DND-41 (cell line): ENCODE measurements around the gene FOSB.

Experiments
- ATAC-seq: fragments of 200-7000 bp; cut with Tn5 transposase; 3 replicates; pipeline ENCODE4 v1.9.1; 2021; ENCODE audit warnings: low read depth; ENCODE audit not compliant: insufficient read depth
- DNase-seq: peaks from one replicate; pipeline ENCODE4 v3.0.0-alpha.2; 2020
- H2AFZ ChIP-seq: 2 replicates; pipeline ENCODE4 v1.6.0; 2012; ENCODE audit warnings: low read depth, low read length
- H3K27ac ChIP-seq: 2 replicates; pipeline ENCODE4 v1.5.1; 2012; ENCODE audit warnings: low read length, inconsistent platforms
- H3K27me3 ChIP-seq: fragments of 200-600 bp; sonication (generic); 2 replicates; pipeline ENCODE4 v1.6.0; 2012; ENCODE audit warnings: low read length, mild to moderate bottlenecking, inconsistent platforms; ENCODE audit not compliant: insufficient read depth, poor library complexity
- H3K36me3 ChIP-seq: 2 replicates; pipeline ENCODE4 v1.5.1; 2012; ENCODE audit warnings: low read length, inconsistent platforms; ENCODE audit not compliant: insufficient read depth
- H3K4me1 ChIP-seq: 2 replicates; pipeline ENCODE4 v1.5.1; 2012; ENCODE audit warnings: mild to moderate bottlenecking, low read length; ENCODE audit not compliant: insufficient read depth
- H3K4me2 ChIP-seq: 2 replicates; pipeline ENCODE4 v1.6.0; 2012; ENCODE audit warnings: mild to moderate bottlenecking, moderate library complexity, low read length, inconsistent platforms; ENCODE audit not compliant: insufficient read depth
- H3K4me3 ChIP-seq, 2 experiments: fragments of 200-600 bp in 1 of 2; shearing (Covaris generic) in 1 of 2; 2 replicates each; pipeline ENCODE4 v1.5.1; 2012 to 2016; ENCODE audit warnings: inconsistent platforms in 2 of 2, low read length in 2 of 2, mild to moderate bottlenecking in 2 of 2, low read depth in 1 of 2, moderate library complexity in 1 of 2
- H3K79me2 ChIP-seq: 2 replicates; pipeline ENCODE4 v1.6.0; 2012; ENCODE audit warnings: low read length, inconsistent platforms; ENCODE audit not compliant: insufficient read depth
- H3K9ac ChIP-seq: 2 replicates; pipeline ENCODE4 v1.6.0; 2012; ENCODE audit warnings: low read depth, mild to moderate bottlenecking, inconsistent platforms, low read length, moderate library complexity
- H3K9me3 ChIP-seq: 2 replicates; pipeline ENCODE4 v1.5.1; 2012; ENCODE audit warnings: low read length, moderate library complexity, mild to moderate bottlenecking, inconsistent platforms; ENCODE audit not compliant: insufficient read depth, severe bottlenecking
- H4K20me1 ChIP-seq: 2 replicates; pipeline ENCODE4 v1.6.0; 2012; ENCODE audit warnings: low read length; ENCODE audit not compliant: insufficient read depth
- EZH2 ChIP-seq: IDR thresholded peaks from 3 replicates; pipeline ENCODE4 v1.6.1; 2012; ENCODE audit warnings: borderline replicate concordance, low read depth, mild to moderate bottlenecking, moderate library complexity, low read length, inconsistent platforms; ENCODE audit not compliant: severe bottlenecking
- TF ChIP-seq, protein P1 (sequence below): IDR thresholded peaks from 2 replicates; pipeline ENCODE4 v1.5.1; 2012; ENCODE audit warnings: borderline replicate concordance, low read length, moderate library complexity, mild to moderate bottlenecking; ENCODE audit not compliant: poor library complexity, severe bottlenecking; ENCODE audit errors: extremely low read depth

The FOSB gene

DNA sequence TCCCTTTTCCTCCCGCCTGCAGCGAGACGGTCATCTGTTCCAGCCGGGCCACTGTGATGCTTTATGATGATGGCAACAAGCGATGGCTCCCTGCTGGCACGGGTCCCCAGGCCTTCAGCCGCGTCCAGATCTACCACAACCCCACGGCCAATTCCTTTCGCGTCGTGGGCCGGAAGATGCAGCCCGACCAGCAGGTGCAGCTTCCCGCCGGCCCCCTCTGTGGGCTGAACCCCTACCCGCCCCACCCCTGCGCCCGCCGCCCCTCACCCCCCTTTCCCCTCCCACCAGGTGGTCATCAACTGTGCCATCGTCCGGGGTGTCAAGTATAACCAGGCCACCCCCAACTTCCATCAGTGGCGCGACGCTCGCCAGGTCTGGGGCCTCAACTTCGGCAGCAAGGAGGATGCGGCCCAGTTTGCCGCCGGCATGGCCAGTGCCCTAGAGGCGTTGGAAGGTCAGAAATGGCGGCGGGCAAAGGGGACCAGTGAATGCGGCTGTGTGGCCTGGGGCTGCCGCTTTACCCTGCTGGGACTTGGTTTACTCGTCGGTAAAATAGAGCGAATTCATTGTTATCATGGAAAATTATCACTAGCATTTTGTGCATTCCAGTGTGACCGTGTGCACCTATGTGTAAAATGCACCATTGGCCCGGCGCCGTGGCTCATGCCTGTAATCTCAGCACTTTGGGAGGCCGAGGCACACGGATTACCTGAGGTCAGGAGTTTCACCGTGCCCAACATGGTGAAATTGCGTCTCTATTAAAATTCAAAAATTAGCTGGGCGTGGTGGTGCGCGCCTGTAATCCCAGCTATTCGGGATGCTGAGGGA, 50.1 kb downstream of the FOSB start:
- Histone ChIP-seq H3K36me3 (peaks cover 17% of the 10 kb centered on the region), H3K9me3 (no peaks in the 10 kb centered on the region), H3K27me3 (no peaks in the 10 kb centered on the region), H2AFZ (no peak overlapping the region), H4K20me1 (peaks cover 11% of the 10 kb centered on the region; the same call in 1 of the 2 replicates), H3K9ac (no peak overlapping the region), H3K79me2 (peaks cover 3% of the 10 kb centered on the region; the same call in 1 of the 2 replicates), H3K4me2 (no peak overlapping the region), H3K4me3 (no peak overlapping the region), H3K4me1 (no peaks in the 10 kb centered on the region), H3K27ac (no peak overlapping the region)
- no peak for ATAC-seq
- no peak for DNase-seq
- TF ChIP-seq EZH2 = no peak
- TF ChIP-seq, protein P1, sequence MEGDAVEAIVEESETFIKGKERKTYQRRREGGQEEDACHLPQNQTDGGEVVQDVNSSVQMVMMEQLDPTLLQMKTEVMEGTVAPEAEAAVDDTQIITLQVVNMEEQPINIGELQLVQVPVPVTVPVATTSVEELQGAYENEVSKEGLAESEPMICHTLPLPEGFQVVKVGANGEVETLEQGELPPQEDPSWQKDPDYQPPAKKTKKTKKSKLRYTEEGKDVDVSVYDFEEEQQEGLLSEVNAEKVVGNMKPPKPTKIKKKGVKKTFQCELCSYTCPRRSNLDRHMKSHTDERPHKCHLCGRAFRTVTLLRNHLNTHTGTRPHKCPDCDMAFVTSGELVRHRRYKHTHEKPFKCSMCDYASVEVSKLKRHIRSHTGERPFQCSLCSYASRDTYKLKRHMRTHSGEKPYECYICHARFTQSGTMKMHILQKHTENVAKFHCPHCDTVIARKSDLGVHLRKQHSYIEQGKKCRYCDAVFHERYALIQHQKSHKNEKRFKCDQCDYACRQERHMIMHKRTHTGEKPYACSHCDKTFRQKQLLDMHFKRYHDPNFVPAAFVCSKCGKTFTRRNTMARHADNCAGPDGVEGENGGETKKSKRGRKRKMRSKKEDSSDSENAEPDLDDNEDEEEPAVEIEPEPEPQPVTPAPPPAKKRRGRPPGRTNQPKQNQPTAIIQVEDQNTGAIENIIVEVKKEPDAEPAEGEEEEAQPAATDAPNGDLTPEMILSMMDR = no peak

DNA sequence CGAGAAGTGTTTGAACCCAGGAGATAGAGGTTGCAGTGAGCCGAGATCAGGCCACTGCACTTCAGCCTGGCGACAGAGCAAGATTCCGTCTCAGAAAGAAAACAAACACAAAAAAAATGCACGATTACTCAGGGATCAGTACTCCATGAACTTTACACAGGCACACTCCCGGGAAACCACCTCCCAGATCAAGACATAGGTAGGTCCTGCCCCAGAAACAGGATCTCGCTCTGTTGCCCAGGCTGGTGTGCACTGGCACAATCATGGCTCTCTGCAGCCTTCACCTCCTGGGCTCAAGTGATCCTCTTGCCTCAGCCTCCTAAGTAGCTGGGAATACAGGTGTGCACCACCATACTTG, 50.7 kb downstream of the FOSB start:
- DNase-seq (no peak), ATAC-seq (no peak)
- no peak for TF ChIP-seq EZH2
- TF ChIP-seq, protein P1 = no peak
- Histone ChIP-seq H3K79me2 (peaks cover 3% of the 10 kb centered on the region; the same call in 1 of the 2 replicates), H3K4me2 (no peak overlapping the region), H3K4me3 (no peak overlapping the region), H4K20me1 (peaks cover 11% of the 10 kb centered on the region; the same call in 1 of the 2 replicates), H3K27me3 (no peaks in the 10 kb centered on the region), H2AFZ (no peak overlapping the region), H3K36me3 (peaks cover 17% of the 10 kb centered on the region), H3K9ac (no peak overlapping the region), H3K9me3 (no peaks in the 10 kb centered on the region), H3K4me1 (no peaks in the 10 kb centered on the region), H3K27ac (no peak overlapping the region)

DNA sequence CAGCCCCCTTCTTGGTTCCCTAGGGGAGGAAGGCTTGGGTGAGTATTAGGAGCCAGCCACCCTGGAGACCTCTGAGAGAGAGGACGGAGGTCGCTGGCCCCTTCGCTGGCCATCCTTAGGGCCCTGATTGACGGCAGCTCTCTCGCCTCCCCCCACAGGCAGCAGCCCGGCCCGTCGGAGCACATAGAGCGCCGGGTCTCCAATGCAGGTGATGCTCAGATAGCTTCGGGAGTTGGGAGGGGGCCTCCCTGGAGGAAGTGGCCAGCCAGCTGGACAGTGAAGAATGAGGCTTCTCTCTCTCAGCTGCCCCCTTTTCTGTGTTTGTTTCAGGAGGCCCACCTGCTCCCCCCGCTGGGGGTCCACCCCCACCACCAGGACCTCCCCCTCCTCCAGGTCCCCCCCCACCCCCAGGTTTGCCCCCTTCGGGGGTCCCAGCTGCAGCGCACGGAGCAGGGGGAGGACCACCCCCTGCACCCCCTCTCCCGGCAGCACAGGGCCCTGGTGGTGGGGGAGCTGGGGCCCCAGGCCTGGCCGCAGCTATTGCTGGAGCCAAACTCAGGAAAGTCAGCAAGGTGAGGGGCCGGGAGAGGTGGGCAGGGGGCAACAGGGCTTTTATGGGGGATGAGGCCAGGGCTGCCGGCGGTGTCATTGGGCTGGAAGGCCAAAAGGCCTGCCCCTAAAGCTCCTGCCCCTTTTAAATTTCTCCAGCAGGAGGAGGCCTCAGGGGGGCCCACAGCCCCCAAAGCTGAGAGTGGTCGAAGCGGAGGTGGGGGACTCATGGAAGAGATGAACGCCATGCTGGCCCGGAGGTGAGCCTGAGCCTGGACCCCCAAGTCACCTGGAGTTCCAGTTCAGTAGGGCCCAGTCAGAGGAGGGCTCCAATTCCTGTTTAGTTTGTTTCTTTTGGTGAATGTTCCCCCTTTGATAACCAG, 54.5 kb downstream of the FOSB start:
- TF ChIP-seq, protein P1 = no peak
- TF ChIP-seq EZH2 = no peak
- H3K27me3 ChIP-seq = no peaks in the 10 kb centered on the region
- ATAC-seq (no peak), DNase-seq (no peak)
- no peaks in the 10 kb centered on the region for H3K79me2 ChIP-seq
- H3K27ac ChIP-seq = no peak overlapping the region
- peaks cover 36% of the 10 kb centered on the region for H3K36me3 ChIP-seq
- H3K4me3 ChIP-seq = no peak overlapping the region
- H3K9me3 ChIP-seq = no peaks in the 10 kb centered on the region
- H4K20me1 ChIP-seq = no peaks in the 10 kb centered on the region
- no peak overlapping the region for H3K4me2 ChIP-seq
- no peak overlapping the region for H2AFZ ChIP-seq
- H3K9ac ChIP-seq = no peak overlapping the region
- no peaks in the 10 kb centered on the region for H3K4me1 ChIP-seq
